ENCODE results near the gene MYH15.

DNA sequence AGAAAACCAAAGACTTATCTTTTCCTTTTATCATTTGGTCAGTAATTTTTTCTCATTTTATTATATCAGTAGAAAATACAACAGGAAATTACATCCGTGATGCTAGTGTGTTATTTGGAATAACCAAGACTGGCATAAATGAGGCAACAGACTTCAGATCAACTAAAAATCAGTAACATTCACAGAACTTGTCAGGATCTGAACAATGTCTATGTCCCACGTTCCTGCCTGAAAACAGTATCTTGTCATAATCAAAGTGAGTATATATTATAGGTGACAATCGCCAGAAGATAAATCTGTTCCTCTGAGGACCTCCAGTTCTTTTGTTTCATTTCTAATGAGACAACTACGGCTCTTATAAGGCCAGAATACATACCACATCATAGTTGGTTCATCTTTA, 41.8 kb downstream of the MYH15 start:
- TF ChIP-seq, protein P1, sequence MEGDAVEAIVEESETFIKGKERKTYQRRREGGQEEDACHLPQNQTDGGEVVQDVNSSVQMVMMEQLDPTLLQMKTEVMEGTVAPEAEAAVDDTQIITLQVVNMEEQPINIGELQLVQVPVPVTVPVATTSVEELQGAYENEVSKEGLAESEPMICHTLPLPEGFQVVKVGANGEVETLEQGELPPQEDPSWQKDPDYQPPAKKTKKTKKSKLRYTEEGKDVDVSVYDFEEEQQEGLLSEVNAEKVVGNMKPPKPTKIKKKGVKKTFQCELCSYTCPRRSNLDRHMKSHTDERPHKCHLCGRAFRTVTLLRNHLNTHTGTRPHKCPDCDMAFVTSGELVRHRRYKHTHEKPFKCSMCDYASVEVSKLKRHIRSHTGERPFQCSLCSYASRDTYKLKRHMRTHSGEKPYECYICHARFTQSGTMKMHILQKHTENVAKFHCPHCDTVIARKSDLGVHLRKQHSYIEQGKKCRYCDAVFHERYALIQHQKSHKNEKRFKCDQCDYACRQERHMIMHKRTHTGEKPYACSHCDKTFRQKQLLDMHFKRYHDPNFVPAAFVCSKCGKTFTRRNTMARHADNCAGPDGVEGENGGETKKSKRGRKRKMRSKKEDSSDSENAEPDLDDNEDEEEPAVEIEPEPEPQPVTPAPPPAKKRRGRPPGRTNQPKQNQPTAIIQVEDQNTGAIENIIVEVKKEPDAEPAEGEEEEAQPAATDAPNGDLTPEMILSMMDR (IDR thresholded peaks at IDR 0.05): no peak
- TF ChIP-seq POLR2A (IDR thresholded peaks at IDR 0.05): no peak

Measured in thyroid gland (tissue), 4 donors.